ENCODE results near the gene MKNK1.

DNA sequence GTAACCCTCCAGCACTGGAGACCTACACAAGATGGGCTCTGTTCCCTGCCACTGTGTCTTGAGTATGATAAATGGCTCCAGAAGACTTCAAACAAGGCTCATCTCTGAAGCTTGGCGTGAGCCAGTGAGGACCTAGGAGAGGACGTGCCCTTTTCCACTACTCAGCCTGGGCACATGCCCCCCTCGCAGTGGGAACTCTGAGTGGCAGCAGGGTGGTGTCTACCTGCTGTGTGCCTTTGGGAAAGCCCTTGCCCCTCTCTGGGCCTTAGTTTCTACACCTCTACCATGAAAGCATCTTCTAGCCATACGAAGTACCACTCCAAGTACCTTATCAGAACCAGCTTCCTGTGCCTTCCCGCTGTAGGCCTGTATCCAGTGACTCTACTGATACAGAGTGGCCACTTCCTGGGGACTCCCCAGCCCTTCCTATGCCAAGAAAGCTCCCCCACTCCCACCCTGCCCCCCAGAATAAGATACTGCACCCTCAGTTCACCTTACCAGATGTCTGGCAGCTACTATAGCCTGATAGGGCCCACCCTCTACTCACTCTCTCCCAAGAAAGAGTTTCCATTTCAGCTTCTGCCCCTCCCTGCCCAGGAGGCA is 15.7 kb upstream of the MKNK1 start:
- TF ChIP-seq, protein P1, sequence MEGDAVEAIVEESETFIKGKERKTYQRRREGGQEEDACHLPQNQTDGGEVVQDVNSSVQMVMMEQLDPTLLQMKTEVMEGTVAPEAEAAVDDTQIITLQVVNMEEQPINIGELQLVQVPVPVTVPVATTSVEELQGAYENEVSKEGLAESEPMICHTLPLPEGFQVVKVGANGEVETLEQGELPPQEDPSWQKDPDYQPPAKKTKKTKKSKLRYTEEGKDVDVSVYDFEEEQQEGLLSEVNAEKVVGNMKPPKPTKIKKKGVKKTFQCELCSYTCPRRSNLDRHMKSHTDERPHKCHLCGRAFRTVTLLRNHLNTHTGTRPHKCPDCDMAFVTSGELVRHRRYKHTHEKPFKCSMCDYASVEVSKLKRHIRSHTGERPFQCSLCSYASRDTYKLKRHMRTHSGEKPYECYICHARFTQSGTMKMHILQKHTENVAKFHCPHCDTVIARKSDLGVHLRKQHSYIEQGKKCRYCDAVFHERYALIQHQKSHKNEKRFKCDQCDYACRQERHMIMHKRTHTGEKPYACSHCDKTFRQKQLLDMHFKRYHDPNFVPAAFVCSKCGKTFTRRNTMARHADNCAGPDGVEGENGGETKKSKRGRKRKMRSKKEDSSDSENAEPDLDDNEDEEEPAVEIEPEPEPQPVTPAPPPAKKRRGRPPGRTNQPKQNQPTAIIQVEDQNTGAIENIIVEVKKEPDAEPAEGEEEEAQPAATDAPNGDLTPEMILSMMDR (conservative IDR thresholded peaks at IDR 0.05; ENCODE audit: low read depth, low read length) = no peak
- TF ChIP-seq BHLHE40 (IDR thresholded peaks at IDR 0.05; ENCODE audit: low read depth, low read length) (no peak), POLR2A (IDR thresholded peaks at IDR 0.05; ENCODE audit: low read depth, low read length) (no peak), RCOR1 (IDR thresholded peaks at IDR 0.05; ENCODE audit: insufficient replicate concordance, low read length) (no peak), CEBPB (IDR thresholded peaks at IDR 0.05; ENCODE audit: low read depth, low read length) (no peak), MXI1 (IDR thresholded peaks at IDR 0.05; ENCODE audit: borderline replicate concordance, low read depth, low read length) (no peak), CHD1 (IDR thresholded peaks at IDR 0.05; ENCODE audit: low read depth, low read length) (no peak), SMC3 (IDR thresholded peaks at IDR 0.05; ENCODE audit: low read depth, low read length) (no peak), RAD21 (IDR thresholded peaks at IDR 0.05; ENCODE audit: low read length) (no peak), MAFK (IDR thresholded peaks at IDR 0.05; ENCODE audit: low read depth, low read length) (no peak), RFX5 (IDR thresholded peaks at IDR 0.05; ENCODE audit: low read depth, low read length) (no peak)
- TF ChIP-seq, protein P2, sequence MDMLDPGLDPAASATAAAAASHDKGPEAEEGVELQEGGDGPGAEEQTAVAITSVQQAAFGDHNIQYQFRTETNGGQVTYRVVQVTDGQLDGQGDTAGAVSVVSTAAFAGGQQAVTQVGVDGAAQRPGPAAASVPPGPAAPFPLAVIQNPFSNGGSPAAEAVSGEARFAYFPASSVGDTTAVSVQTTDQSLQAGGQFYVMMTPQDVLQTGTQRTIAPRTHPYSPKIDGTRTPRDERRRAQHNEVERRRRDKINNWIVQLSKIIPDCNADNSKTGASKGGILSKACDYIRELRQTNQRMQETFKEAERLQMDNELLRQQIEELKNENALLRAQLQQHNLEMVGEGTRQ (IDR thresholded peaks at IDR 0.05; ENCODE audit: low read depth, low read length) = no peak
- TF ChIP-seq, protein P3, sequence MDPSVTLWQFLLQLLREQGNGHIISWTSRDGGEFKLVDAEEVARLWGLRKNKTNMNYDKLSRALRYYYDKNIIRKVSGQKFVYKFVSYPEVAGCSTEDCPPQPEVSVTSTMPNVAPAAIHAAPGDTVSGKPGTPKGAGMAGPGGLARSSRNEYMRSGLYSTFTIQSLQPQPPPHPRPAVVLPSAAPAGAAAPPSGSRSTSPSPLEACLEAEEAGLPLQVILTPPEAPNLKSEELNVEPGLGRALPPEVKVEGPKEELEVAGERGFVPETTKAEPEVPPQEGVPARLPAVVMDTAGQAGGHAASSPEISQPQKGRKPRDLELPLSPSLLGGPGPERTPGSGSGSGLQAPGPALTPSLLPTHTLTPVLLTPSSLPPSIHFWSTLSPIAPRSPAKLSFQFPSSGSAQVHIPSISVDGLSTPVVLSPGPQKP (IDR thresholded peaks at IDR 0.05; ENCODE audit: borderline replicate concordance, low read depth, low read length) = no peak

Data from IMR-90 (cell line).